PC-3 (cell line): Measurements from ENCODE around the gene PRRG4. TPM values are rescaled to one million over a fixed set of nuclear protein-coding genes. Genes with fewer than 3 reads are reported as not detected.

ENCODE experiments used
- ATAC-seq: fragments of 200-7000 bp; cut with Tn5 transposase; 2 replicates; pipeline ENCODE4 v1.9.1; 2020; ENCODE audit warnings: mild to moderate bottlenecking, moderate library complexity
- BruUV-seq: library from RNA; stranded (reverse); fragments of 400-500 nt; replicated peaks from 2 replicates; lab custom pipeline; 2021; lab: Mats Ljungman, UMichigan
- CTCF ChIA-PET: fragments of 300-600 bp; sonication (Branson Sonifier 250); formaldehyde crosslinking; loops from one replicate; lab custom pipeline; 2022; ENCODE audit warnings: antibody characterized with exemption; lab: Charles Lee
- POLR2A ChIA-PET: fragments of 300-600 bp; sonication (Branson Sonifier 250); formaldehyde crosslinking; loops from one replicate; lab custom pipeline; 2022; ENCODE audit warnings: antibody characterized with exemption; ENCODE audit not compliant: unreplicated experiment; lab: Charles Lee
- DNase-seq: peaks from one replicate; pipeline ENCODE4 v3.0.0-alpha.2; 2015
- H2AFZ ChIP-seq: fragments of 300-600 bp; sonication (generic); 2 replicates; pipeline ENCODE4 v1.6.0; 2016; ENCODE audit warnings: antibody characterized with exemption, low read length
- H3F3A ChIP-seq: fragments of 300-600 bp; sonication (generic); one replicate; pipeline ENCODE4 v1.6.0; 2017; ENCODE audit warnings: antibody characterized with exemption, low read length, control low read depth, mild to moderate bottlenecking; ENCODE audit not compliant: unreplicated experiment
- H3K27ac ChIP-seq: fragments of 300-600 bp; sonication (generic); 2 replicates; pipeline ENCODE4 v1.5.1; 2016; ENCODE audit warnings: mild to moderate bottlenecking, low read length
- H3K27me3 ChIP-seq: fragments of 300-600 bp; sonication (generic); 2 replicates; pipeline ENCODE4 v1.6.1; 2016; ENCODE audit warnings: low read length, mixed read lengths
- H3K36me3 ChIP-seq: fragments of 300-600 bp; sonication (generic); 2 replicates; pipeline ENCODE4 v1.6.1; 2016; ENCODE audit warnings: low read depth, mixed run types, low read length, mixed read lengths
- H3K4me1 ChIP-seq: fragments of 300-600 bp; sonication (generic); 2 replicates; pipeline ENCODE4 v1.5.1; 2016; ENCODE audit warnings: low read length; ENCODE audit not compliant: insufficient read depth
- H3K4me2 ChIP-seq: fragments of 300-600 bp; sonication (generic); 2 replicates; pipeline ENCODE4 v1.6.0; 2016; ENCODE audit warnings: low read length
- H3K4me3 ChIP-seq: fragments of 300-600 bp; sonication (generic); 2 replicates; pipeline ENCODE4 v1.5.1; 2016; ENCODE audit warnings: mild to moderate bottlenecking, low read length, mixed read lengths
- H3K79me2 ChIP-seq: fragments of 300-600 bp; sonication (generic); 2 replicates; pipeline ENCODE4 v1.6.1; 2017; ENCODE audit warnings: low read length, mixed read lengths
- H3K9ac ChIP-seq: fragments of 300-600 bp; sonication (generic); 2 replicates; pipeline ENCODE4 v1.6.0; 2016; ENCODE audit warnings: mild to moderate bottlenecking, low read length
- H3K9me2 ChIP-seq: fragments of 300-600 bp; sonication (generic); replicated peaks from 2 replicates; pipeline ENCODE4 v1.6.1; 2016; ENCODE audit warnings: mixed run types, low read length, mixed read lengths
- H3K9me3 ChIP-seq: fragments of 300-600 bp; sonication (generic); 2 replicates; pipeline ENCODE4 v1.6.1; 2016; ENCODE audit warnings: low read length, mixed read lengths
- H4K20me1 ChIP-seq: fragments of 300-600 bp; sonication (generic); 2 replicates; pipeline ENCODE4 v1.6.1; 2016; ENCODE audit warnings: low read length, mixed read lengths
- CTCF ChIP-seq: fragments of 300-600 bp; sonication (generic); conservative IDR thresholded peaks from 2 replicates; pipeline ENCODE4 v1.5.1; 2017; ENCODE audit warnings: antibody characterized with exemption, low read depth, mild to moderate bottlenecking, low read length
- EZH2 ChIP-seq: fragments of 300-600 bp; sonication (generic); IDR thresholded peaks from one replicate; pipeline ENCODE4 v1.6.1; 2017; ENCODE audit warnings: antibody characterized with exemption, mild to moderate bottlenecking, low read length; ENCODE audit not compliant: unreplicated experiment
- EZH2phosphoT487 ChIP-seq: fragments of 300-600 bp; sonication (generic); IDR thresholded peaks from 2 replicates; pipeline ENCODE4 v1.6.1; 2018; ENCODE audit warnings: mild to moderate bottlenecking, antibody characterized with exemption, low read length, borderline replicate concordance
- intact Hi-C: fragments of 100-400 bp; cut with micrococcal nuclease; formaldehyde crosslinking; loops from 2 replicates; pipeline ENCODE4 v1.9.0; 2023
- total RNA-seq: library from RNA; depleted of rRNA; stranded (reverse); fragments of >200 nt; gene quantifications from 2 replicates; pipeline ENCODE4 v1.2.3, GENCODE V29; 2014

Gene PRRG4
- total RNA-seq, 1 experiment from 2014 or later: 17.9 TPM

DNA sequence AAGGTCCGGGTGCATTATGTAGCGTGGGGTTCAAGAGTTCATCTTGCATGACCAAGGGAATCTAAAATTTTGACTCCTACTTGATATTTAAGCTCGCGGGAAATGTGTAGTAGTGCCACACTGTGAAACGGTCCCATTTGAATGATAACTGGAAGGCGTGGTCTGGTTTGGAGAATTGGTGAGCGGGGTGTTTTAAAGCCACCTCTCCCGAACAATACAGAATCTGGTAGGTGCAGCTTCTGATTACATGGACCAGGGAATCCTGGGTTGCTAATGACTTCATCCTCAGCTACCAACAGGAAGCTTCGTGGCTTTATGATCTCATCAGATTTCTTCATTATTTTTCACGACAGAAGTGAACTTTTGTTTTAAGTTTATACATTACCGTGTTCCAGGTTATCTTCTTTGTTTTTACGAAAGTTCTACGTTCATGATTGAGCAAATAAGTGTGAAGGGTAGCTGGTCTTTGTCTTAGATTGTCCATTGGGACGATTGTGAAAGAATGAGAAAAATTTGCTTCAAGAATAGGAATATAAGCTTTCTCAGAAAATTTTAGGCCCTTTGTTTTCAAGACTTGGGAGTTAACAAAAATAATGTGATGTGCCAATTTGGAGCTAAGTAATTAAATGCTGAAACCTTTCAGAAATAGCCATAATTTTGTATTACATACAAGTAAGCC, 64.6 kb downstream of the PRRG4 start:
- ATAC-seq: peak; percentile 66
- DNase-seq: peak; percentile 78
- Histone ChIP-seq H3K4me3 (peak overlapping the region; percentile 80), H3F3A (no peaks in the 10 kb centered on the region), H3K9me2 (no peaks in the 10 kb centered on the region), H3K4me2 (peak overlapping the region; percentile 90), H3K9ac (peak overlapping the region; percentile 96), H3K36me3 (peaks cover 2% of the 10 kb centered on the region; the same call in 1 of the 2 replicates), H3K27ac (peak overlapping the region; percentile 64), H3K4me1 (peaks cover 28% of the 10 kb centered on the region), H3K9me3 (no peaks in the 10 kb centered on the region), H2AFZ (peak overlapping the region; percentile 61), H4K20me1 (peaks cover 6% of the 10 kb centered on the region; the same call in 1 of the 2 replicates), H3K27me3 (no peaks in the 10 kb centered on the region), H3K79me2 (peaks cover 72% of the 10 kb centered on the region)
- intact Hi-C loops: loop anchor here (1.0 to 10.0 kb wide), 3 partner anchors 85 to 182 kb away; no protein-coding TSS in a partner anchor
- POLR2A ChIA-PET: no interaction called here
- no peak for TF ChIP-seq EZH2phosphoT487
- TF ChIP-seq CTCF: no peak
- no peak for TF ChIP-seq EZH2
- CTCF ChIA-PET: no interaction called here
- BruUV-seq: TSS peak; percentile 36

- Histone ChIP-seq H3K9me2 (no peaks in the 10 kb centered on the region), H3K4me2 (peak overlapping the region; percentile 90), H3F3A (no peaks in the 10 kb centered on the region), H3K9ac (peak overlapping the region; percentile 96; the same call in 1 of the 2 replicates), H3K27ac (no peak overlapping the region), H3K27me3 (no peaks in the 10 kb centered on the region), H4K20me1 (peaks cover 6% of the 10 kb centered on the region; the same call in 1 of the 2 replicates), H2AFZ (no peak overlapping the region), H3K4me1 (peaks cover 28% of the 10 kb centered on the region), H3K9me3 (no peaks in the 10 kb centered on the region), H3K36me3 (peaks cover 9% of the 10 kb centered on the region; the same call in 1 of the 2 replicates), H3K4me3 (peak overlapping the region; percentile 80), H3K79me2 (peaks cover 79% of the 10 kb centered on the region)
- ATAC-seq (no peak), DNase-seq (no peak)
- ChIA-PET CTCF (no interaction called here), POLR2A (no interaction called here)
- intact Hi-C loops: loop anchor here (1.0 to 10.0 kb wide), 3 partner anchors 86 to 183 kb away; no protein-coding TSS in a partner anchor
- no TSS peak for BruUV-seq
- TF ChIP-seq CTCF (no peak), EZH2 (no peak), EZH2phosphoT487 (no peak)
Measured at GRCh38 chr11:32894921-32895320, 65.2 kb downstream of the PRRG4 start.
